ENCODE measurements around the gene KCNQ1.

Gene KCNQ1

GRCh38 chr11:2805388-2806056 is 360.7 kb downstream of the KCNQ1 start:
- no peak for DNase-seq (ENCODE audit: low read depth in 2 of 2)

GRCh38 chr11:2806351-2807024 is 361.7 kb downstream of the KCNQ1 start:
- no peak for DNase-seq (ENCODE audit: low read depth in 2 of 2)

- DNase-seq (ENCODE audit: low read depth in 2 of 2): no peak
Measured at GRCh38 chr11:2807025-2807681, 362.3 kb downstream of the KCNQ1 start.

GRCh38 chr11:2807801-2808241 is 363.0 kb downstream of the KCNQ1 start:
- no peak for DNase-seq (ENCODE audit: low read depth in 2 of 2)

GRCh38 chr11:2808850-2809846 is 364.3 kb downstream of the KCNQ1 start:
- peak in 1 of 2 donors; percentile 24 for DNase-seq (ENCODE audit: low read depth in 2 of 2)

GRCh38 chr11:2809854-2810253 is 365.0 kb downstream of the KCNQ1 start:
- DNase-seq (ENCODE audit: low read depth in 2 of 2): no peak

- DNase-seq (ENCODE audit: low read depth in 2 of 2): no peak
Measured at GRCh38 chr11:2810411-2811205, 365.8 kb downstream of the KCNQ1 start.

GRCh38 chr11:2811206-2812091 is 366.6 kb downstream of the KCNQ1 start:
- DNase-seq (ENCODE audit: low read depth in 2 of 2): no peak

GRCh38 chr11:2812371-2812991 is 367.7 kb downstream of the KCNQ1 start:
- no peak for DNase-seq (ENCODE audit: low read depth in 2 of 2)

- peak; percentile 17 to 44 for DNase-seq (ENCODE audit: low read depth in 2 of 2)
Measured at GRCh38 chr11:2813141-2813908, 368.5 kb downstream of the KCNQ1 start.

- DNase-seq (ENCODE audit: low read depth in 2 of 2): no peak
Measured at GRCh38 chr11:2813968-2814367, 369.2 kb downstream of the KCNQ1 start.

- DNase-seq (ENCODE audit: low read depth in 2 of 2): no peak
Measured at GRCh38 chr11:2814751-2815150, 369.9 kb downstream of the KCNQ1 start.

- no peak for DNase-seq (ENCODE audit: low read depth in 2 of 2)
Measured at GRCh38 chr11:2815762-2816496, 371.1 kb downstream of the KCNQ1 start.

GRCh38 chr11:2816523-2816922 is 371.7 kb downstream of the KCNQ1 start:
- DNase-seq (ENCODE audit: low read depth in 2 of 2): no peak

GRCh38 chr11:2816941-2817421 is 372.2 kb downstream of the KCNQ1 start:
- DNase-seq (ENCODE audit: low read depth in 2 of 2): no peak

- no peak for DNase-seq (ENCODE audit: low read depth in 2 of 2)
Measured at GRCh38 chr11:2817431-2817830, 372.6 kb downstream of the KCNQ1 start.

- DNase-seq (ENCODE audit: low read depth in 2 of 2): no peak
Measured at GRCh38 chr11:2818021-2818420, 373.2 kb downstream of the KCNQ1 start.

GRCh38 chr11:2818503-2818902 is 373.7 kb downstream of the KCNQ1 start:
- DNase-seq (ENCODE audit: low read depth in 2 of 2): no peak

All from stimulated activated CD8-positive, alpha-beta memory T cell treated with anti-CD3 and anti-CD28 coated beads, Interleukin-15, amount 100 ng/mL, for 48 hours (primary cell).